IPS DF 4.7 (cell line): ENCODE results near the gene ATAD3C.

Experiments
- DNase-seq: peaks from one replicate; pipeline ENCODE4 v3.0.0-alpha.2; 2013; ENCODE audit warnings: low spot score; ENCODE audit errors: extremely low read depth

ATAD3C gene

GRCh38 chr1:1430992-1431844, 18.3 kb upstream of the ATAD3C start:
- no peak for DNase-seq

DNA sequence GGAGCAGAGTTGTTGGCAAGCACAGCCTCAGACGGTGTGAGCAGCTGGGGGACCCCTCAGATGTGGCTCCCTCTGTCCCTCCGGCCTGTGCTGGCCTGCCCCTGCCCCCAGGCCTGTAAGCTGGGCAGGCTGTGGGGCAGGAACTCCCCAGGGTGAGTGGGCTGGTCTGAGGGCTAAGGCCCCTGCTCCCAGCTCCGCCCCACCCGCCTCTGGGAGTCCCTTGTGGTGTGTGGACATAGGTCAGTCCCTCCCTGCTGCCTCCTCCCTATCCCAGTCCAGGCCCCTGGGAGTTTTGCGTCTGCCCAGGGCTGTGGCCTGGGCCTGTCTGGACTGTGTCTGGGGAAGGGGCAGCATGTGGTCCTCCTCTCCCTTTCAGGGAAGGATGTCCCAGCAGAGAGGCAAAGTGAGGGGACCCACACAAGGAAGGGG, 17.6 kb upstream of the ATAD3C start:
- DNase-seq: no peak

DNA sequence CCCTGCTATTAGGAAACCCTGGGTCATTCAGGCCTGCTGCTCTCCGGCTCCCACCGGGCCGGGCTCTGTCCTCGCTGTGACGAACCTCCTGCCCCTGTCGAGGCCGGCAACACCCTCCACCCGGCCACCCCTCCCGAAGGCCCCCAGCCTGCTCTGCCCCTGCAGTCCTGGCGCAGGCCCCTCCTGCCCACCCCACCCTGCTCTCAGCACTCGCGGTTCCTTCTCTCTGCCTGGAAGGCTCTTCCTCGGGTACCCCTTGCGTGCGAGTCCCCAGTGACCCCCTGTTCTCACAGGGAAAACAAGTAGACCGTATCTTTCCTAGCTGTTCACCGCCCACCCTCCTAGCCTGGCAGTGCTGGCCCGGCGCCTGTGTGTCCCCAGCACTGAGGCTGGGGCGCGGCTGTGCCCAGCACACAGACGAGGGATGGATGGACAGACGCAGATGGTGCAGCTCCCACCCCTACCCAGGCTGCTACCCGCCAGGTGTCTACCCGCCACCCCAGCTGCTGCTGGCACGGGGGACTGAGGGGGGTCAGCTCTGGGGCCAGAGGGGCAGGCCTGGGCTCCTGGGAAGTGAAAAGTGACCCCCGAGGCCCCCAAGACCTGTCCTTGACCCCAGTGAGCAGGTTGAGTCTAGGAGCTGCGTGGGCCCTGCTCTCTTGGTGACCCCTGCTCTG, 17.1 kb upstream of the ATAD3C start:
- no peak for DNase-seq

DNA sequence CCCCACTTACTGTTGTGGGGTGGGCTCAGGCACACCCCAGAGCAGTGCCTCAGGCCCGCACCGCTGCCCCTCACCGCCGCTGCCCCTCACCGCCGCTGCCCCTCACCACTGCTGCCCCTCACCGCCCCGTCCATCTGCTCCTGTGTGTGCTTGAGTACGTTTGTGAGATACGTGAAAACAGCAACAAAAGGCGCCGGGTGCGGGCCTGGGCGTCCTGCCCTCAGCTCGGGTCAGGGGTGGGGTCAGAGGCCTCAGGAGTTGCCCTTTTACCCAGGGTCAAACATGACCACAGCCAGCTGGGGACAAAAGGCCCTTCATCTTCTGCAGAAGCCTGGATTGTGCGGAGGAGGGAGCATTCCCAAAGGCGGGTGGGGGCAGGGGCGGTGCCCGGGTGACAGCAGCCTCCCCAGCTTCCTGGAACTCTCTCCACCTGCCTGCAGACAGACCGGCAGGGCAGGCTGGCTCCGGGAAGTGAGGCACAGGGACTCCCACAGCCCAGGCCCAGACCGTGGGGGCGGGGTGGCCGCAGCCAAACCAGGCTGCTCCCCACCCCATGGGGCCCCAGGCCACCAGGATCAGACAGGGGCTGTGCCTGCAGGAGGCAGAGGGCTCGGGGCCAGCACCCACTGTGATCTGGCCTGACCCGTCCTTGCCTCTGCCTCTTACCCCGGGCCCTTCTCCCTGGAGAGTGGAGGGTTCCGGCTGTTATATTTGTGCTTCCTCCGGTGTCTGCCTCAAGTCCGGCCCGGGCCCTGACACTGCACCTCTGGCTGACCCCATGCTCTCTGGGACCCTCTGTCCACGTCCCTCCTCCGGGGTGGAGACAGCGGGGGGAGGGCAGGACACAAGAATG, 16.3 kb upstream of the ATAD3C start:
- DNase-seq: no peak

DNA sequence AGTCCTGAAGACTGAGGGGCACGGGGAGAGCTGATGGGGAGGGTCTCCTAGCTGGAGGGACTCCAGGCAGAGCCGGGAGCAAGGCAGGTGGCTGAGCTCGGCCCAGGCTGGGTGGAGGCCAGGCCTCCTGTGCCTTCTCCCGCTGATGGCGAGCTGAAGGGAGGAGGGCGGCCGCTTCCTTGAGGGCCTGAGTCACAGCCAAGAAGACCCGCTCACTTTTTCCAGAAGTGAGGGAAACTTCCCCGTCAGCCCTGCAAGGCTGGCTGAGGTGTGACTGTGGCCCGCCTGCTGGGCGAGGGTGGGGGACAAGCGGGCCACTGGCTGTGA, 15.7 kb upstream of the ATAD3C start:
- no peak for DNase-seq

- DNase-seq: no peak
Measured at GRCh38 chr1:1434131-1434823, 15.2 kb upstream of the ATAD3C start.

DNA sequence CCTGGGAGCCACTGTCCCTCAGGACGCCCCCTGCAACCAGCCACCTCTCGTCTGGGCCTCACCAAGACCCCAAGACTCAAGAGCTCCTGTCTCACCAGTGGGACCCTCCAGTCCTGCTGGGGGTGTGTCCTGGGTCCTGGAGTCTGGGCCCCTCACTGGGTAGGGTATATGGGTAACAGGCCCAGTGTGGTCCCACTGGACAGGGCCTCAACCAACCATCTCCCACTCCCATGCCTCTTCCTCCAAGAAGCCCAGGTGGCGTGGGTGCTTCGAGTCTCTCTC, 14.7 kb upstream of the ATAD3C start:
- DNase-seq: no peak

DNA sequence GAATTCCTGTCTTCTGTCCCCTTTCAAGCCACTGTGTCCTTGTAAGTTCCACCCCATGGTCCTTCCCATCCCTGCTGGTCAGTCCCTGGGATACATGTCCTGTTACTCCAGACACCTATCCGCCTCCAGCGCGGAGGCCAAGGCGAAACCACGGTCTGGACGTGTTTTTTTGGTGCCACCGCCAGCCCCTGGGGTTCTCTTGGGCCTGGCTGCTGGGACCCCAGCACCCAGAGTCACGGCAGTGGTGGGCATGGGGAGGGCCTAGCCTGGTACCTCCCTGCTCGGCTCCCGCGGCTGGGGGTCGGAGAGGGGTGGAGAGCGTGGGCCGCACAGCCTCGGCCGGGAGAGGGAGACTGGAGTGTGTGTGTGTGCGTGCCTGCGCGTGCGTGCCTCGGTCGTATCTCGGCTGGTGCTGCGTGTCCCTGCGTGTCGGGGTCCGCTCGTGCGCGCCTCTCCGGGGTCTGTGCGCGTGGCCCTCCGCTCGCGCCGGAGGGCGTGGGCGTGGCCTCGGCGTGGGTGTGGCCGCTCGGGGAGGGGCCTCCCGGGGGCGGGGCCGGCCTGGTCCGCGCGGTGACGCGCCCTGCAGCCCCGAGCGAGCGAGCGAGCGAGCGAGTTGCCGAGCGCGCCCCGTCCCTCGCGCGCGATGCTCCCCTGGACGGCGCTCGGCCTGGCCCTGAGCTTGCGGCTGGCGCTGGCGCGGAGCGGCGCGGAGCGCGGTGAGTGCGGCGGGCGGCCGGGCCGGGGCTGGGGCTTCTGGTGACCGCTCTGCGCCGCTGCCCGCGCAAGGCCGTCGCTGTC, 14.2 kb upstream of the ATAD3C start, which contains the start of gene VWA1:
VWA1 (plus strand) TSS at position 585 of the 798 bp plus-strand sequence; CDS start at position 644, 59 bp downstream.
- DNase-seq: no peak

- no peak for DNase-seq
Measured at GRCh38 chr1:1435911-1436629, 13.4 kb upstream of the ATAD3C start.

- no peak for DNase-seq
Measured at GRCh38 chr1:1436630-1437032, 12.9 kb upstream of the ATAD3C start.

- DNase-seq: no peak
Measured at GRCh38 chr1:1437033-1437903, 12.2 kb upstream of the ATAD3C start.

- no peak for DNase-seq
Measured at GRCh38 chr1:1437904-1438376, 11.5 kb upstream of the ATAD3C start.

- no peak for DNase-seq
Measured at GRCh38 chr1:1438531-1439381, 10.7 kb upstream of the ATAD3C start.

DNA sequence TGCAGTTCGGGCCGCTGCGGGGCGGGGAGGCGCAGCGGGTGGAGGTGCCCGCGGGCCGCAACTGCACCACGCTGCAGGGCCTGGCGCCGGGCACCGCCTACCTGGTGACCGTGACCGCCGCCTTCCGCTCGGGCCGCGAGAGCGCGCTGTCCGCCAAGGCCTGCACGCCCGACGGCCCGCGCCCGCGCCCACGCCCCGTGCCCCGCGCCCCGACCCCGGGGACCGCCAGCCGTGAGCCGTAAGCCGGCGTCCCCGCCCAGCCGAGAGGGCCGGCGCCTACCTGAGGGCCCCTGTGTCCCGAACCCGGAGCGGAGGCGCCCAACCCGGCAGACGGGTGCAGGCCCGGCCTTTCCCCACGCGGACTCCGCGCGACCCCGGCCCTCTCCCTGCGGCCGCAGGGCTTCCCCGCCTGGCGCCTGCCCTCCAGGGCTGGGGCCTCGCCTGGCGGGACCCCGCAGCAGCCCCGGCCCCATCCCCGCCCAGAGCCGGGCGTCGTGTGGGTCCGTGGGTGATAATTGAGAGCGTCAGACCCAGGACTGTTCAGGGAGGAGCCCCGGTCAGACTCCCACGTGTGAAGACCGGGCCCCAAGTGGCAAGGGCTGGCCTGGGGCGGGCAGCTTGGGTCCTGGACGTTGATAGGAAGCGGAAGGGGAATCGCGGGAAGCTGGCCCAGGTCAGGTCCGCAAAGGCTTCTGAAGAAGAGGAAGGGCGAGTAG, 9.8 kb upstream of the ATAD3C start:
- DNase-seq: no peak

GRCh38 chr1:1440262-1441001, 9.1 kb upstream of the ATAD3C start:
- DNase-seq: no peak

DNA sequence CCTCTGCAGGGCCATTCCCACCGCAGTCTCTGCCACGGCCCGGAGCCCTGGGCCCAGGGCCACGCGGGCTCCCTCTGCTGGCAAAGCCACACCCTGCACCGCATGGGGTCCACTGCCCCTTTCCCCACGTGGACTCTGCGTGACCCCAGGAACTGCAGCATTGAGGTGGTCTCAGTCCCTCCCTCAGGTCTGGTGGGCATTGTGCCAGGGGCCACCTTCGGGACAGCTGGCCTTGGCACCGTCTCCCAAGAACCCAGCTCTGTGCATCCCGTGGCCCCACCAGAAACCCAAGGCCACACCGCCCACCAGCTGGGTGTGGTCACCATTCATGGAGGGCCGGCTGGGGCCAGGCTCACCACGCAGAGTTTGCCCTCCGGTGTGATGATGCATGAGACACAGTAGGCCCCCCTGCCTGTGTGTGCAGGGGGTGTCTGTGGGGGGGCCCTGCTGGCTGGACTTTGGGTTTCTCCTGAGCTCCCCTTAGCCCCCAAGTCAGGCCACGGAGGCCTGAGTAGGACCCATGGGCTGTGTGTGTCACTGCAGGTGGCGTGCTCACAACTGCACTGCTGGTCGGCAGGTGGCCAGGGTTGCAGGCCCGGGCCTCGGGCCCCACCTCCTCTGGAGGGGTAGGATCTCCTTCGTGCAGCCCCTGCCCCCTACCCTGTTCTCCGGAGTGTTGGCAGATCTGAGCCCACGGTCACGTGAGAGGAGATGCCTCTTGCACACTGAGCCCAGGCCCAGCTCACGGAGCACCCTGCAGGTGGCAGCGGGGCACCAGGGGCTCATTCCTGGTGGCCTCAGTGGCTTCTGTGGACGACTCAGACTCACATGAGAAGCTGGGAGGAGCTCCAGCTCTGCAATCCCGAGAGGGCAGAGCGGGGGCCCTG, 8.2 kb upstream of the ATAD3C start:
- DNase-seq: no peak
